ENCODE results near the gene PNMA5.

DNA sequence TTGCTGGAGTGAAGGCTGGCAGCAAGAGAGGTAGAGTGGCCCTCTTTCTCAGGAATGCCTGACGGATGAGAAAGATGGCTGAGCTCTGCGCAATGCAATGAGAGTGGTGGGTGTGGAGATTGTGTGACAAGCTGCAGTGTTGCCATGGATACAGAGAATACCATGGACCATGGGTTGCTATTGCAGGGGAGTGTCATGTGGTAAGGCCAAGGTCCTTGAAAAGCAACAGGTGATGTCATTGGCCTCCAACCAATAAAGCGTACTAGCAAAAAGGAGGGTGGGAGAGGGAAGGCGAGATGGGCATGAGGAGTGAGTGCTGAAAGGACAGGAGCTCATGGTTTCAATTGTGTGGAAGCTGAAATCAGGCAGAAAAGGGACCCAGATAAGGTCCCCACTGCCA is 1.8 kb downstream of the PNMA5 start:
- TF ChIP-seq, protein P1, sequence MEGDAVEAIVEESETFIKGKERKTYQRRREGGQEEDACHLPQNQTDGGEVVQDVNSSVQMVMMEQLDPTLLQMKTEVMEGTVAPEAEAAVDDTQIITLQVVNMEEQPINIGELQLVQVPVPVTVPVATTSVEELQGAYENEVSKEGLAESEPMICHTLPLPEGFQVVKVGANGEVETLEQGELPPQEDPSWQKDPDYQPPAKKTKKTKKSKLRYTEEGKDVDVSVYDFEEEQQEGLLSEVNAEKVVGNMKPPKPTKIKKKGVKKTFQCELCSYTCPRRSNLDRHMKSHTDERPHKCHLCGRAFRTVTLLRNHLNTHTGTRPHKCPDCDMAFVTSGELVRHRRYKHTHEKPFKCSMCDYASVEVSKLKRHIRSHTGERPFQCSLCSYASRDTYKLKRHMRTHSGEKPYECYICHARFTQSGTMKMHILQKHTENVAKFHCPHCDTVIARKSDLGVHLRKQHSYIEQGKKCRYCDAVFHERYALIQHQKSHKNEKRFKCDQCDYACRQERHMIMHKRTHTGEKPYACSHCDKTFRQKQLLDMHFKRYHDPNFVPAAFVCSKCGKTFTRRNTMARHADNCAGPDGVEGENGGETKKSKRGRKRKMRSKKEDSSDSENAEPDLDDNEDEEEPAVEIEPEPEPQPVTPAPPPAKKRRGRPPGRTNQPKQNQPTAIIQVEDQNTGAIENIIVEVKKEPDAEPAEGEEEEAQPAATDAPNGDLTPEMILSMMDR (IDR thresholded peaks at IDR 0.05; ENCODE audit: low read length) = no peak
- TF ChIP-seq EZH2 (IDR thresholded peaks at IDR 0.05; ENCODE audit: borderline replicate concordance, low read length) = no peak
